ENCODE results near the gene FTCDNL1.

Gene FTCDNL1

GRCh38 chr2:199818754-199819153, 32.2 kb downstream of the FTCDNL1 start:
- no peak for TF ChIP-seq WT1 (tag by site-specific recombination; IDR thresholded peaks at IDR 0.05)
- no peak for TF ChIP-seq SP2 (tag by site-specific recombination; IDR thresholded peaks at IDR 0.05)
- TF ChIP-seq ZNF626 (tag by site-specific recombination; IDR thresholded peaks at IDR 0.05), result no peak
- no peak for TF ChIP-seq ZEB2 (tag by site-specific recombination; IDR thresholded peaks at IDR 0.05)
- TF ChIP-seq ZBTB8A (tag by site-specific recombination; IDR thresholded peaks at IDR 0.05), result no peak
- Histone ChIP-seq H3K27ac (ENCODE audit: extremely low read depth, low read depth, low read length) (no peak overlapping the region), H3K9me3 (ENCODE audit: control insufficient read depth, insufficient read depth, low read depth, low read length) (no peaks in the 10 kb centered on the region), H3K36me3 (ENCODE audit: control insufficient read depth in 2 of 2, insufficient read depth in 1 of 2, low read length in 2 of 2) (no peaks in the 10 kb centered on the region), H3K4me1 (ENCODE audit: control insufficient read depth, insufficient read depth, low read length) (peaks cover 6% of the 10 kb centered on the region; the same call in 1 of the 2 replicates), H3K4me3 (ENCODE audit: low read depth, low read length) (no peak overlapping the region)
- POLR2A ChIA-PET, result no interaction called here
- CTCF ChIA-PET, result no interaction called here

DNA sequence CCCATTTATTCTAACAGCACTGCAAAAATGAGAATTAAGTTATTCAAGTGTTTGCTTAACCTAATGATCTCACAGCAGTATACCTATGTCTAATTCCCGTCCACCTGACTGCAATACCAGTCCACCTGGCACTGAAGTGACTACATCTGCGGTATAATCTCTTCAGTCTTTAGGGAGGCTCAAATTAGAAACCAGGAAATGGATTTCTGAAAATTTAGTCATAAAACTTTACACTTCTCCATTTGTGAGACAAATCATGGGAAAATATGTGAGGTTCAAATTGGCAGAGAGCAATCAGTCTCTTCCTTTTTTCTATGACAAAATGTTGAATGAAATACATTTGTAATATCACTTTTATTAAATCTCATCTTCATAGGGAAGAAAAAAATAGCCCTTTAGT, 33.0 kb downstream of the FTCDNL1 start:
- Histone ChIP-seq H3K4me1 (ENCODE audit: control insufficient read depth, insufficient read depth, low read length) (peaks cover 6% of the 10 kb centered on the region; the same call in 1 of the 2 replicates), H3K9me3 (ENCODE audit: control insufficient read depth, insufficient read depth, low read depth, low read length) (no peaks in the 10 kb centered on the region), H3K4me3 (ENCODE audit: low read depth, low read length) (no peak overlapping the region), H3K27ac (ENCODE audit: extremely low read depth, low read depth, low read length) (no peak overlapping the region), H3K36me3 (ENCODE audit: control insufficient read depth in 2 of 2, insufficient read depth in 1 of 2, low read length in 2 of 2) (no peaks in the 10 kb centered on the region)
- ChIA-PET POLR2A (no interaction called here), CTCF (no interaction called here)
- TF ChIP-seq, protein P1, sequence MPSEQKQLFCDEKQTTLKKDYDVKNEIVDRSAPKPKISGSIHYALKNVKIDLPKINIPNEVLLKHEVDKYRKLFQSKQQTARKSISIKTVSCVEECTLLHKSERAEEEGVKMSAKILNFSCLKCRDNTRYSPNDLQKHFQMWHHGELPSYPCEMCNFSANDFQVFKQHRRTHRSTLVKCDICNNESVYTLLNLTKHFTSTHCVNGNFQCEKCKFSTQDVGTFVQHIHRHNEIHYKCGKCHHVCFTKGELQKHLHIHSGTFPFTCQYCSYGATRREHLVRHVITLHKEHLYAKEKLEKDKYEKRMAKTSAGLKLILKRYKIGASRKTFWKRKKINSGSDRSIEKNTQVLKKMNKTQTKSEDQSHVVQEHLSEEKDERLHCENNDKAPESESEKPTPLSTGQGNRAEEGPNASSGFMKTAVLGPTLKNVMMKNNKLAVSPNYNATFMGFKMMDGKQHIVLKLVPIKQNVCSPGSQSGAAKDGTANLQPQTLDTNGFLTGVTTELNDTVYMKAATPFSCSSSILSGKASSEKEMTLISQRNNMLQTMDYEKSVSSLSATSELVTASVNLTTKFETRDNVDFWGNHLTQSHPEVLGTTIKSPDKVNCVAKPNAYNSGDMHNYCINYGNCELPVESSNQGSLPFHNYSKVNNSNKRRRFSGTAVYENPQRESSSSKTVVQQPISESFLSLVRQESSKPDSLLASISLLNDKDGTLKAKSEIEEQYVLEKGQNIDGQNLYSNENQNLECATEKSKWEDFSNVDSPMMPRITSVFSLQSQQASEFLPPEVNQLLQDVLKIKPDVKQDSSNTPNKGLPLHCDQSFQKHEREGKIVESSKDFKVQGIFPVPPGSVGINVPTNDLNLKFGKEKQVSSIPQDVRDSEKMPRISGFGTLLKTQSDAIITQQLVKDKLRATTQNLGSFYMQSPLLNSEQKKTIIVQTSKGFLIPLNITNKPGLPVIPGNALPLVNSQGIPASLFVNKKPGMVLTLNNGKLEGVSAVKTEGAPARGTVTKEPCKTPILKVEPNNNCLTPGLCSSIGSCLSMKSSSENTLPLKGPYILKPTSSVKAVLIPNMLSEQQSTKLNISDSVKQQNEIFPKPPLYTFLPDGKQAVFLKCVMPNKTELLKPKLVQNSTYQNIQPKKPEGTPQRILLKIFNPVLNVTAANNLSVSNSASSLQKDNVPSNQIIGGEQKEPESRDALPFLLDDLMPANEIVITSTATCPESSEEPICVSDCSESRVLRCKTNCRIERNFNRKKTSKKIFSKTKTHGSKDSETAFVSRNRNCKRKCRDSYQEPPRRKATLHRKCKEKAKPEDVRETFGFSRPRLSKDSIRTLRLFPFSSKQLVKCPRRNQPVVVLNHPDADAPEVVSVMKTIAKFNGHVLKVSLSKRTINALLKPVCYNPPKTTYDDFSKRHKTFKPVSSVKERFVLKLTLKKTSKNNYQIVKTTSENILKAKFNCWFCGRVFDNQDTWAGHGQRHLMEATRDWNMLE (tag by site-specific recombination; conservative IDR thresholded peaks at IDR 0.05; ENCODE audit: low read depth), result no peak
- TF ChIP-seq ZSCAN16 (tag by site-specific recombination; IDR thresholded peaks at IDR 0.05) (no peak), ZNF146 (tag by site-specific recombination; IDR thresholded peaks at IDR 0.05) (no peak), KLF1 (tag by site-specific recombination; IDR thresholded peaks at IDR 0.05) (no peak), ZNF549 (tag by site-specific recombination; IDR thresholded peaks at IDR 0.05) (no peak), ZNF239 (tag by site-specific recombination; IDR thresholded peaks at IDR 0.05) (no peak), ZNF843 (tag by site-specific recombination; IDR thresholded peaks at IDR 0.05) (no peak), ZNF10 (tag by site-specific recombination; IDR thresholded peaks at IDR 0.05) (no peak), ZNF830 (tag by site-specific recombination; IDR thresholded peaks at IDR 0.05; ENCODE audit: low read depth) (no peak), OVOL3 (tag by site-specific recombination; IDR thresholded peaks at IDR 0.05) (no peak), SP7 (tag by site-specific recombination; IDR thresholded peaks at IDR 0.05) (no peak), ZBTB8A (tag by site-specific recombination; IDR thresholded peaks at IDR 0.05) (no peak), GLI4 (tag by site-specific recombination; IDR thresholded peaks at IDR 0.05) (no peak), ZFP69B (tag by site-specific recombination; IDR thresholded peaks at IDR 0.05) (no peak)

DNA sequence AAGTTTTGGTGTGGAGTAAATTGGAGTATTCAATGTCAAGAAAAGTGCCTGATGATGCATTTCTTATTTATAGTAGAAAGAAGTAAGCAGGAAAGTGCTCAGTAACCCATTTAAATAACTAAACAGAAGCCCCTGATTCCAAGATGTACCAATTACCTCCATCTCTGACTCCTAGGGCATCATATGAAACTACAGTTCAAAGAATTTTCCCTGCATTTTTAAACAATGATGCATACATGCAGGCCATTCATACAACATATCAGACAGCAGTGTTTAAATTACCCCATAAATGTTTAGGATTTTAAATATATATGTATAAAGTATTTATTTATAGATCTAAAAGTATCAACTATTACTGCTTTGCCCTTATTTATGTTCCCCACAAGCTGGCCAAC, 36.2 kb downstream of the FTCDNL1 start:
- ChIA-PET POLR2A (no interaction called here), CTCF (interaction anchor here (0.5 to 1.2 kb wide), 2 partner anchors 10 to 90 kb away, joined by 3 to 4 read pairs; no protein-coding TSS in a partner anchor)
- Histone ChIP-seq H3K27ac (ENCODE audit: extremely low read depth, low read depth, low read length) (no peak overlapping the region), H3K4me3 (ENCODE audit: low read depth, low read length) (no peak overlapping the region), H3K36me3 (ENCODE audit: control insufficient read depth in 2 of 2, insufficient read depth in 1 of 2, low read length in 2 of 2) (no peaks in the 10 kb centered on the region), H3K9me3 (ENCODE audit: control insufficient read depth, insufficient read depth, low read depth, low read length) (no peaks in the 10 kb centered on the region), H3K4me1 (ENCODE audit: control insufficient read depth, insufficient read depth, low read length) (peaks cover 6% of the 10 kb centered on the region; the same call in 1 of the 2 replicates)
- no peak for TF ChIP-seq ZSCAN30 (tag by site-specific recombination; IDR thresholded peaks at IDR 0.05)
- TF ChIP-seq KLF16 (tag by site-specific recombination; IDR thresholded peaks at IDR 0.05), result no peak
- no peak for TF ChIP-seq ZNF664 (tag by site-specific recombination; IDR thresholded peaks at IDR 0.05)
- TF ChIP-seq ZNF416 (tag by site-specific recombination; IDR thresholded peaks at IDR 0.05), result no peak
- TF ChIP-seq ZNF221 (tag by site-specific recombination; IDR thresholded peaks at IDR 0.05; ENCODE audit: borderline replicate concordance), result no peak
- TF ChIP-seq ZNF114 (tag by site-specific recombination; IDR thresholded peaks at IDR 0.05), result no peak
- no peak for TF ChIP-seq ZNF202 (tag by site-specific recombination; IDR thresholded peaks at IDR 0.05; ENCODE audit: borderline replicate concordance)
- no peak for TF ChIP-seq ZFP41 (tag by site-specific recombination; IDR thresholded peaks at IDR 0.05; ENCODE audit: borderline replicate concordance)
- no peak for TF ChIP-seq SP7 (tag by site-specific recombination; IDR thresholded peaks at IDR 0.05)
- TF ChIP-seq, protein P2, sequence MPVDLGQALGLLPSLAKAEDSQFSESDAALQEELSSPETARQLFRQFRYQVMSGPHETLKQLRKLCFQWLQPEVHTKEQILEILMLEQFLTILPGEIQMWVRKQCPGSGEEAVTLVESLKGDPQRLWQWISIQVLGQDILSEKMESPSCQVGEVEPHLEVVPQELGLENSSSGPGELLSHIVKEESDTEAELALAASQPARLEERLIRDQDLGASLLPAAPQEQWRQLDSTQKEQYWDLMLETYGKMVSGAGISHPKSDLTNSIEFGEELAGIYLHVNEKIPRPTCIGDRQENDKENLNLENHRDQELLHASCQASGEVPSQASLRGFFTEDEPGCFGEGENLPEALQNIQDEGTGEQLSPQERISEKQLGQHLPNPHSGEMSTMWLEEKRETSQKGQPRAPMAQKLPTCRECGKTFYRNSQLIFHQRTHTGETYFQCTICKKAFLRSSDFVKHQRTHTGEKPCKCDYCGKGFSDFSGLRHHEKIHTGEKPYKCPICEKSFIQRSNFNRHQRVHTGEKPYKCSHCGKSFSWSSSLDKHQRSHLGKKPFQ (tag by site-specific recombination; IDR thresholded peaks at IDR 0.05), result no peak
- no peak for TF ChIP-seq GLI4 (tag by site-specific recombination; IDR thresholded peaks at IDR 0.05)
- no peak for TF ChIP-seq ZNF239 (tag by site-specific recombination; IDR thresholded peaks at IDR 0.05)

All from HEK293 (cell line).